Gastrocnemius medialis (tissue), 4 donors: Measurements from ENCODE around the gene TNS4. TPM values are rescaled to one million over a fixed set of nuclear protein-coding genes. Genes with fewer than 3 reads are reported as not detected.

ENCODE experiments used
- ATAC-seq, 2 donors: fragments of 150-250 bp; one replicate each; pipeline ENCODE4 v1.9.1; 2016
- DNase-seq, 2 donors: peaks; one replicate each; pipeline ENCODE4 v3.0.0-alpha.2; 2019
- H3K27ac ChIP-seq, 4 donors: fragments of 200-600 bp; sonication (generic); 1 replicate in 1 of 4; 2 replicates in 3 of 4; pipeline ENCODE4 v1.5.1; 2016 to 2018; ENCODE audit warnings: mild to moderate bottlenecking in 2 of 4, moderate library complexity in 1 of 4
- H3K27me3 ChIP-seq, 3 donors: fragments of 200-600 bp; sonication (generic) in 2 of 3; 1 replicate in 1 of 3; 2 replicates in 2 of 3; pipeline versions ENCODE4 v1.5.1 to v1.6.0; 2016 to 2019; ENCODE audit warnings: mild to moderate bottlenecking in 1 of 3, moderate library complexity in 1 of 3
- H3K36me3 ChIP-seq, 2 donors: fragments of 200-600 bp; sonication (generic) in 1 of 2; one replicate each; pipeline ENCODE4 v1.5.1; 2017 to 2018
- H3K4me1 ChIP-seq, 2 donors: fragments of 200-600 bp; sonication (generic) in 1 of 2; one replicate each; pipeline ENCODE4 v1.5.1; 2016 to 2017; ENCODE audit warnings: mild to moderate bottlenecking in 2 of 2
- H3K4me3 ChIP-seq, 4 donors: fragments of 200-600 bp; sonication (generic) in 3 of 4; 1 replicate in 1 of 4; 2 replicates in 3 of 4; pipeline ENCODE4 v1.5.1; 2016 to 2019; ENCODE audit warnings: mild to moderate bottlenecking in 2 of 4
- H3K9me3 ChIP-seq, 3 donors: fragments of 200-600 bp; sonication (generic) in 2 of 3; 1 replicate in 1 of 3; 2 replicates in 2 of 3; pipeline ENCODE4 v1.5.1; 2016 to 2019
- POLR2A ChIP-seq, 2 donors: fragments of 450-650 bp; IDR thresholded peaks; one replicate each; pipeline ENCODE4 v1.6.1; 2017; ENCODE audit warnings: antibody characterized with exemption in 2 of 2, mild to moderate bottlenecking in 2 of 2, moderate library complexity in 2 of 2
- in situ Hi-C, 4 donors: fragments of 200-750 bp; cut with MboI; loops; one replicate each; pipeline versions ENCODE4 v1.15.0 to v1.8.0; 2017; ENCODE audit warnings: low sequenced_read_pairs in 4 of 4
- intact Hi-C: fragments of 100-400 bp; cut with DNase I; formaldehyde crosslinking; loops from one replicate; pipeline ENCODE4 v1.15.1; 2023; ENCODE audit warnings: low total_unique reads
- total RNA-seq, 4 donors: library from RNA; depleted of rRNA; stranded (reverse); fragments of >200 nt; gene quantifications; one replicate each; pipeline versions ENCODE4 v1.1.0 to v1.2.3, GENCODE V29; 2016
- TF ChIP-seq, protein P1 (sequence below), 5 experiments: fragments of 450-650 bp in 3 of 5; fragments of 200-600 bp in 2 of 5; sonication (generic) in 2 of 5; IDR thresholded peaks in 4 of 5; conservative IDR thresholded peaks in 1 of 5; 1 replicate in 4 of 5; 2 replicates in 1 of 5; pipeline ENCODE4 v1.5.1; 2016 to 2019; ENCODE audit warnings: antibody characterized with exemption in 5 of 5, mild to moderate bottlenecking in 3 of 5, moderate library complexity in 3 of 5

TNS4 gene
- total RNA-seq, 4 donors from 2014 or later: 0.18 TPM; not detected in 3

DNA sequence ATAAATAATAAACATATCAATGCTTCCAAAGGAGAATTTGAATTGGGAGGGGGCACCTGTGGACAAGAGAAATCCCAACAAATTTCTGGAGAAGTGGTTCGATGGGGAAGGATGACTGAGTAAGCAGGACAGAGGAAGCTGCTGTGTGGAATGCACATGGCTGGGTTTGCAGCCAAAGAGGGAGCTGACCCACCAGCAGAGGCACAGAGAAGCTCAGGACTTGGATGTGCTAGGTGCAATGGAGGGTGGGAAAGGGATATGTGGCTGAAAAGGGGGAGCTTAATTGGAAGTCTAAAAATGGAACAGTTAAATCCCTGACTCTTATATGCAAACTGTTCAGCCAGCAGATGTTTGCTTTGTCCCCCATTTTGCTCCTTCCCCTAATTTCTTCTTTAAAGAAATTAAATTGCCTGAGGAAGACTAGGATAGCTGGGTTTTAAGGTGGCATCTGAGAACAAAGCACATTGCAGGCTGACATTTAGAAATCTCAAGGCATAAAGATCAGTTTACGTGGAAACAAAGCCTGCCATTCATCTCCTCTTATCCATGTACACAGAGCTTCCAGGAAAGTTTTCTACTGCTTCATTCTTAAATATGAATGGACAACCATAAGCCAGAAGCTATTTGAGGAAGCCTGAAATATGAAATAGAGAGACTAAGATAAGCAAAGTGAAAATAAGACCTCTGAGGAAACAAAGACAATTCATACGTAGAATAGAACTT is 23.0 kb upstream of the TNS4 start:
- intact Hi-C loops: no loop called here
- TF ChIP-seq POLR2A (IDR thresholded peaks at IDR 0.05): no peak
- TF ChIP-seq, protein P1, sequence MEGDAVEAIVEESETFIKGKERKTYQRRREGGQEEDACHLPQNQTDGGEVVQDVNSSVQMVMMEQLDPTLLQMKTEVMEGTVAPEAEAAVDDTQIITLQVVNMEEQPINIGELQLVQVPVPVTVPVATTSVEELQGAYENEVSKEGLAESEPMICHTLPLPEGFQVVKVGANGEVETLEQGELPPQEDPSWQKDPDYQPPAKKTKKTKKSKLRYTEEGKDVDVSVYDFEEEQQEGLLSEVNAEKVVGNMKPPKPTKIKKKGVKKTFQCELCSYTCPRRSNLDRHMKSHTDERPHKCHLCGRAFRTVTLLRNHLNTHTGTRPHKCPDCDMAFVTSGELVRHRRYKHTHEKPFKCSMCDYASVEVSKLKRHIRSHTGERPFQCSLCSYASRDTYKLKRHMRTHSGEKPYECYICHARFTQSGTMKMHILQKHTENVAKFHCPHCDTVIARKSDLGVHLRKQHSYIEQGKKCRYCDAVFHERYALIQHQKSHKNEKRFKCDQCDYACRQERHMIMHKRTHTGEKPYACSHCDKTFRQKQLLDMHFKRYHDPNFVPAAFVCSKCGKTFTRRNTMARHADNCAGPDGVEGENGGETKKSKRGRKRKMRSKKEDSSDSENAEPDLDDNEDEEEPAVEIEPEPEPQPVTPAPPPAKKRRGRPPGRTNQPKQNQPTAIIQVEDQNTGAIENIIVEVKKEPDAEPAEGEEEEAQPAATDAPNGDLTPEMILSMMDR (IDR thresholded peaks at IDR 0.05 in 4 of 5, conservative IDR thresholded peaks at IDR 0.05 in 1 of 5): no peak
- Histone ChIP-seq H3K27me3 (no peaks in the 10 kb centered on the region), H3K4me1 (peaks cover 0 to 8% of the 10 kb centered on the region in 2 donors), H3K9me3 (no peaks in the 10 kb centered on the region), H3K4me3 (no peak overlapping the region), H3K36me3 (no peaks in the 10 kb centered on the region), H3K27ac (no peak overlapping the region)
- ATAC-seq (no peak), DNase-seq (no peak)
- in situ Hi-C loops: no loop called here

DNA sequence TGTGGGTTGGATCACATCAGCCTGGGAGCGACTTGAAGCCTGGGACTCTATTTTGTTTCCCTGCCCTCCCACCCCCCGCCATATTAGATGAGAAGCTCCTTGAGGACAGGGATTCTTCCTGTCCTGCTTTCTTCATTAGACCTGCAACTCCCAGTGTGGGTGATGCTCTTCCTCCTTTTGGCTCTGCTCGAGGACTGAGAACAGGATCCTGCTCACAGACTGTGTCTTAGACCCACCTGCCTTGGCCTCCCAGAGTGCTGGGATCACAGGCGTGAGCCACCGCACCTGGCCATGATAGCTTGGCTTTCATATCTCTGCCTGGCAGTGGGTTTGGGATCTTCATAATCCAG is 21.5 kb upstream of the TNS4 start:
- intact Hi-C loops: no loop called here
- no peak for ATAC-seq
- TF ChIP-seq, protein P1 (IDR thresholded peaks at IDR 0.05 in 4 of 5, conservative IDR thresholded peaks at IDR 0.05 in 1 of 5): no peak
- no peak for TF ChIP-seq POLR2A (IDR thresholded peaks at IDR 0.05)
- Histone ChIP-seq H3K4me1 (peaks cover 0 to 8% of the 10 kb centered on the region in 2 donors), H3K27ac (peak overlapping the region in 1 of 4 donors; percentile 27), H3K4me3 (no peak overlapping the region), H3K9me3 (no peaks in the 10 kb centered on the region), H3K36me3 (no peaks in the 10 kb centered on the region), H3K27me3 (no peaks in the 10 kb centered on the region)
- in situ Hi-C loops: no loop called here
- no peak for DNase-seq

- Histone ChIP-seq H3K27ac (peak overlapping the region in 2 of 4 donors; percentile 27 to 34), H3K36me3 (no peaks in the 10 kb centered on the region), H3K27me3 (no peaks in the 10 kb centered on the region), H3K4me3 (no peak overlapping the region), H3K9me3 (no peaks in the 10 kb centered on the region), H3K4me1 (peaks cover 0 to 8% of the 10 kb centered on the region in 2 donors)
- ATAC-seq (peak in 1 of 2 donors; percentile 25), DNase-seq (peak in 1 of 2 donors; percentile 14)
- in situ Hi-C loops: no loop called here
- no peak for TF ChIP-seq POLR2A (IDR thresholded peaks at IDR 0.05)
- TF ChIP-seq, protein P1 (IDR thresholded peaks at IDR 0.05 in 4 of 5, conservative IDR thresholded peaks at IDR 0.05 in 1 of 5): no peak
- intact Hi-C loops: no loop called here
These were observed 21.0 kb upstream of the TNS4 start for GRCh38 chr17:40522250-40522960.

DNA sequence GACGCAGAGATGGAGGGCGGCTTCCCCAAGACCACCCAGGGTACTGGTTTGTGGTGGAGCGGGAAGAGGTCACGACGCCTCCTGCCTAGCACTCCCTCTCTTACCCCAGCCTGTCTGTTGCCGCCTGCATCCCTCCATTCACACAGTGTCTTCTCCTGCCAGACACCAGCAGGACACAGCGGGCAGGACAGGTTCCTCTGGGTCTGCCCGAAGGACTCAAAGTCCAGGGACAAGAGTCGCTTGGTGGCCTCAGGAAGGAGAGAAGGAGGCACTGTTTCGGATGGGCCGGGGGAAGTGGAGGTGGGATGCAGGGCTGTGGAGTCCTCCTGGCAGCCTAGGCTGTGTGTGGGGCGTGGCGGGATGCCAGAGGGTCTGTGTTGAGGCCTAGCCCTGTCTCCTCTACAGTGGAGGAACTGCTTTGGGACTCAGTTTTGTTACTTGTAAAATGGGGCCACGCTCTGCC is 19.6 kb upstream of the TNS4 start:
- Histone ChIP-seq H3K27ac (no peak overlapping the region), H3K4me1 (no peaks in the 10 kb centered on the region), H3K9me3 (no peaks in the 10 kb centered on the region), H3K36me3 (no peaks in the 10 kb centered on the region), H3K27me3 (no peaks in the 10 kb centered on the region), H3K4me3 (no peak overlapping the region)
- in situ Hi-C loops: no loop called here
- DNase-seq (peak in 1 of 2 donors; percentile 7), ATAC-seq (no peak)
- TF ChIP-seq, protein P1 (IDR thresholded peaks at IDR 0.05 in 4 of 5, conservative IDR thresholded peaks at IDR 0.05 in 1 of 5): no peak
- no peak for TF ChIP-seq POLR2A (IDR thresholded peaks at IDR 0.05)
- intact Hi-C loops: no loop called here
